Activated effector memory CD4-positive, alpha-beta T cell treated with Interleukin-2 at 50 U/mL for 16 hours (primary cell): ENCODE measurements around the gene MTCH1.
"Not testable (repeated sequence)": the region's sequence is repeated elsewhere in the genome, so short reads cannot be mapped to it uniquely, and the experiment has no call there.

ENCODE experiments used
- DNase-seq: peaks from one replicate; pipeline ENCODE4 v3.0.0-alpha.2; 2020

The MTCH1 gene

GRCh38 chr6:36990401-36990800 is 4.4 kb upstream of the MTCH1 start:
- DNase-seq: not testable (repeated sequence)

DNA sequence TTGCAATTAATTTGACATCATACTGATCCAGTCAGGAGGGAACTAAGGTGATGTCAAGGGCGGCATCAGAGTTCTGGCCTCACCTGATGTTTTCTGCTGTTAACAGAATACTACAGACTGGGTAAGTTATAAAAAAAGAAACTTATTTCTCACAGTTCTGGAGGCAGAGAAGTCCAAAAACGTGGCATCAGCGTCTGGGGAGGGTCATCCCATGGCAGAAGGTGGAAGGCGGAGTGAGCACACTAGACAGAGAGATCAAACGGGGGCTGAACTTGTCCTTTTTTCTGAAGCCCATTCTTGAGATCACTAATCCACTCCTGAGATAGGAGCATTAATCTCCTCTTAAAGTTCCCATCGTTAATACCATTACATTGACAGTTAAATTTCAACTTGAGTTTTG is 3.3 kb upstream of the MTCH1 start:
- DNase-seq: no peak

GRCh38 chr6:36986704-36987047 is 680 bp upstream of the MTCH1 start:
- no peak for DNase-seq

DNA sequence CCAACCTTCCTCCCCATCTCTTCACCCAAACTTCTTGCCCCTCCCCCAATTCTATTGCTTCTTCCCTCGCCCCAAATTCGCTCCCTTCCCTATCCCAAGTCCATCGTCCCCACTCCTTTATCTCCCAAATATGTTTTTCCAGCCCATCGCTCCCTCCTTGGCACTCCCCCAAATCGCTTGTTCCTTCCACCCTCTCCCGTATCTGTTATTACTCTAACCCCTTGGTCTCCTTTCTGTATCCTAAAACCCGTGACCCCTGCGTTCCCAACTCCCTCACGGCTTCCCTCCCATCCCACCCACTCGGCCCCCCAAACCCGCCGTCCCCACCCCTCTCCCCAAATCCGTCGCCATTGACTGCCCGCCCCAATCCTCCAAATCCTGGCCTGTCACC is 584 bp downstream of the MTCH1 start:
- DNase-seq: no peak

- peak; percentile 14 for DNase-seq
Observed at GRCh38 chr6:36984581-36985416, 1.2 kb downstream of the MTCH1 start.

DNA sequence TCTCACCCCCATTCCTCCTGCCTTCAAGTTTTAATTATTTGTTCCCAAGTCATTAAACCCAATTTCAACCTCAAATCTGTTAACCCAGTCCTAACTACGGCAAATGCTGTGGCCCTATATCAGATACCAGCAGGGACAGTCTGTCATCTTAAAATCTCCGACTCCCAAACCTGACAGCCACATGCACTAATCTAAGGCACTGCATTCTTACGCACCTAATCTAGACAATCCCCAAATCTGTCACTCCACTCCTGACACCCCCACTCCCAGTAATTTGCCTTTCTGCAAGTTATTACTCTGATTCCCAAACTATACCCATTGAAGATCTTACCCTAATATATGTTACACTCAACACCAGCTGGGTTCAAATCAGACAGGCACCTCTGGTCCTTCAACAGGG is 2.5 kb downstream of the MTCH1 start:
- no peak for DNase-seq

DNA sequence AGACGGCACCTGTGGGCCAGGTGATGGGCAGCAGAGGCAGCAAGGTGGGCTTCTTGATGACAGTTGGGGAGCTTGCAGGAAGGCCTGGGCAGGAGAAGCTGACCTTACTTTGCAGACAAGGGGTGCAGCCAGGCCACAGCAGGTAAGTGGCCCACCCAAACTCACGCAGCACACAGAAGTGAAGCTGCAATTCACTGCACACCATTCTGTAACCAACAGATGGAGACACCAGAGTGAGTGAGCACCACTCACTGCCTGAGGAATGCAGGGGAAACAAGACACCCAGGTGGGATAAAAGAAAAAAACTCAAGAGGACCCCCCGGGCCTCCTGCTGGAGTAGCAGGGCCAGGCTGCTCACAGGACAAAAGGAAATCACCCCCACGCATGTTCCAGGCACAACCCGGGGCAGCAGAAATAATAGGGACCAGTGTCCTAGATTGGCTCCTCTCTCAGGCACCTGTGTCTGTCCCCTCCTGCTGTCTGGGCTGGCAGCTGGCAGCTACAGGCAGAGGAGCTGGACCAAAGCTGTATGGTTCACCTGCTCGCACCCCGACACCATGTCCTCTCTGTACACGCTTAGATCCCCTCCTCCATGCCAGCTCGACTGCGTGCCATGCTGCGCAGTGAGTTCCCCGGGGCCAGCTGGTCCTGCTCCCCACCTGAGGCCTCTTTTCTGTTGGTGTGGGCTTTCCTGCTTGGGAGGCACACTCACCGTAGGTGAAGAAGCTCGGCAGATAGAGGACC is 4.9 kb downstream of the MTCH1 start:
- no peak for DNase-seq

- no peak for DNase-seq
Observed at GRCh38 chr6:36980129-36980528, 5.9 kb downstream of the MTCH1 start.

DNA sequence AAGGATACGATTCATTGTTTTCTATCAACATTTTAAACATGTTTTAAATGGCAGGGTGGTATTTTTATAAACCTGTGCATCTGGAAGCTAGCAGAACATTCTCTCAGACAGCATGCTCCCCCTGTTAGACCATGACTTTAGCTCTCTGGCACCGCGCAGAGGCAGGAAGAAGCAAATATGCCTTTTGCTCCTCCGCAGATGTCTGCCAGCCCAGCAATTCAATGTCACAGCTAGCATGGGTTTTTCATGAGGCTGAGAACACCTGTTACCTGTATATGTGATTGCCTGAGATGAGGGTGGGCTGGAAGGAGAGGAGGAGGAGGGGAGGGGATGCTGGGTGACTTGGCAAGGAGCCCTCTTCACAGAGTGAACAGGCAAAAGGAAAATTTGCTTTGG is 6.7 kb downstream of the MTCH1 start:
- no peak for DNase-seq

DNA sequence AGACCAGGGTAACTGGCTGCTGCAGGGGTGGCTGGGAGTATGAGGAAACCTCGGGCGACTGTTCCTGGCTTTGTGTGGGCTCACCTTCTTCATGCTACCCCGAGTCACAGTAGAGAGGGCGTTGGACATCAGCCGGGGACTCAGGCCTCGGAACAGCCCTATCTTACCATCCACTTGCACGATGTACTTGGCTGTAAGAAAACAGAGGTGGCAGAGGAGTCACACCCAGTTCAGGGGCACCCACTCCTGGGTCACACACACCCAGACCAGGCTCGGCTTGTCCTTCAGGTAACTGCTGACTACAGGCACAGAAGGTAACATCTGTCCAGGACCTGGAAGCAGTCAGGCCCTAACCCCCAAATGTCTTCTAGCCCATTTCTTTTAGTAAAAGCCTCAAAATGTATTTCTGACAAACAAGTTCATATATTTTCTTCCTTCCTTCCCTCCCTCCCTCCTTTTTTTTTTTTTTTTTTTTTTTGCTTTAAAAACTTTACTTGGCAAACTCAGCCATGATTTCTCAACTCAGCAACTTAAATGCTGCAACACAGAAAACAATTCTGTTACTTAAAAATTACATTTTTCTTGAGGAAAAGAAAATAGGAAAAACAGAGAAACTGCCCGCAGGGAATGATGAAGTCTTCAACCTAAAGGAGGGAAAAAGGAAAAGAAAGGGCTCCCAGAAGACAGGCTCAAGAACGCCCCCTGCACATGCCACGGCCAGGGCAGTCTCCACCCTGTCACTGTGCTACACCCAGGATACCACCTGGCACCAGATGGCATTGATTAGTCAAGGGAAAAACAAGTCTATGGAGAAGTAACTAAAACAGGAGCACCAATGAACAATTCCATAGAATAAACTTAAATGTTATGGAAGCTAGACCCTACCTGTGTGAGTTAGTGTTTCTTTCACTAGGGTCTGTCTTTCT is 7.3 kb downstream of the MTCH1 start:
- DNase-seq: no peak

- DNase-seq: no peak
Observed at GRCh38 chr6:36977470-36977941, 8.5 kb downstream of the MTCH1 start.

GRCh38 chr6:36976931-36977330 is 9.1 kb downstream of the MTCH1 start:
- DNase-seq: no peak

DNA sequence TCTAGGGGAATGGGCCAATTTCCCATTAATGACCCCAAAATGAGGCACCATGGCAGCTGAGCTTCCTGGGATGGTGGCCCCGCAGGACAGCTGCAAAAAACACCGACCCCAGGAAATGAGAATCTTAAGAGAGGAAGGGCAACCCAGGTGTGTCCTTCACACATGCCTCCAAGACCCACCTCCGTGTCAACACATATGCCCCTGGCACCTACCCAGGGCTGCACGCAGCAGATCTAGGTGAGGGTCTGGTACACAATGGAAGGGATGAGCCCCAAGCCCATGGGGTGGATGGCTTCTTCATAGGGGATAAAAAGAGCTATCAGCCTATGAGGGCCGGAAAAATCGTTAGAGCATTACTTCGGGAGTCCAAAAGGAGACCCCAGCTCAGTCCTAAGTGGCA is 9.5 kb downstream of the MTCH1 start:
- DNase-seq: no peak

- DNase-seq: no peak
Observed at GRCh38 chr6:36976007-36976264, 10.1 kb downstream of the MTCH1 start.

- no peak for DNase-seq
Observed at GRCh38 chr6:36975231-36976006, 10.6 kb downstream of the MTCH1 start.

DNA sequence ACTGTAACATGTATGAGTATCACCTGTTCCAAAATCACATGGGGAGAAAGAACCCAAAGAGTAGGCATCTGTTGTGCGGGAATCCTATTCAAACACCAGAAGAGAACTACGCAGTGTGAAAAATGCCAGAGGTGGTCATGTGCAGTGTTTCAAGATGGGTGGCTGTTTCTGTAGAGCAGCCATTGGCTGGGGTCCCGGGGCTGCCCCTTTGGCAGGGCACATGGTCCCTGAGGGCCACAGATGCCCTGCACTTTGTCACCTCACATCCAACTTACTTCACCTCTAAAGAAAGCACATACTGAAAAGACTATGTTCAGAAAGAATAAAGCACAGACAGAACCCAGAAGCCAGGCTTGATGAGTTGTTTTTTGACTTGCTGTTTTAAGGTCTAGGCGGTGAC is 12.3 kb downstream of the MTCH1 start:
- no peak for DNase-seq

DNA sequence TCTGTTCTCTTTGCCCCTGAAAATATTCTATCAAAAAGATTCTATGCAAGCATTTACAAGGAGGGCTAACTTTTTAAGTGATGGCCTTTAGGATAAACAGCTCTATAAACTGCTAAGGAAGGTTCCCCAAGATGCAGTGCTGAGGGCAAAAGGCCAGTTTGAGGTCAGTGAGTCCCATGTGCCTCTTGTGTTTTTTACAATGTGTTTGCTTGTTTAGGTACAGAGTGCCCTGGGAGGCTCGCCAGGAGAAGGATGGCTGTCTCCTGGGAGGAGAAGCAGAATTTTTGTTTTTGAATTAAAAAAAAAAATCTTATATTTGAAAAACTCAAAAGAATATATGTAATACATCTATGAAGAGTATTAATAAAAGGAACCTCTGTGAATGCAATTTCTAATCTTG is 12.8 kb downstream of the MTCH1 start:
- DNase-seq: no peak

GRCh38 chr6:36971921-36972673 is 13.9 kb downstream of the MTCH1 start:
- no peak for DNase-seq

DNA sequence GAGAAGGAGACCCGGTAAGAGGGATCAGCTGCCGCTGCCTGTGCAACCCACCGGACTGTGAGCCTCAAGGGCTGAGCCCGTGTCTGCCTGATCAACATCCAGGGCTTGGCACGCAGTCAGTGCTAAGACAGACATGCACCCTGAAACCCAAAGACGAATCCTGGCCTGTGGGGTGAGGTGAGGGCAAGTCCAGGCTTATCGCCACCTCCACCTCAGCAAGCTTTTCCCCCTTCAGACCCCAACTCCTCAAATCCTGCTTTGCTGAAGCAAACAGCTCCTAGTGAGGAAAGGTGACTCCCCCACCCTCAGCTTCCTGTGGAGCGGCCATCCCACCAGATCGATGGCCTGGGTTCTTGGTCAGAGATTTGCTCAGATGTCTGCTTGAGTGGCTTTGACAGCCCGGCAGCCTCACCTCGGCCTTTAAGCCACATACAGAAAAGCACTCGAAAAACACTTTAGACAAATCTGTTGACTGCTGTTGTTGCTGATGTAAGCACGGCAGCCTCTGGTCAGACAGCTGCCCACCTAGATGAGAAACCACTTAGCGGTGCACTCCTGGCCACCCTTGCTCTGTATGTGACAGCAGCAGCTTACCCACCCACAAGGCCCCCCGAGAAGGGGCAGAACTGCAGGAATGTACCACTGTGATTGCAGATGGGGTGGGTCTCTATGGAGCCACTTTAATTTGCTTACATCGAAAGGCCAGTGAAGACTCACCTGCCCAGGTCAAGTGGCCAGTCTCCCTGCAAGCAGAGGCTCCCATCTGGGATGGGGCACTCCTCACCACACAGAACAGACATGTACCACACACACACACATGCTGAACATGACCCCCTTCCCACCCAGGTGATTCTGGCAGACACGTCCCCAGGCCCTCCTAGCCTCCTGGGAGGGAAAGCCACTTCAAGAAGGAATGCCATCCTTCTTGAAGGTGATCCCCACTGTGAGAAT is 14.8 kb downstream of the MTCH1 start:
- no peak for DNase-seq

DNA sequence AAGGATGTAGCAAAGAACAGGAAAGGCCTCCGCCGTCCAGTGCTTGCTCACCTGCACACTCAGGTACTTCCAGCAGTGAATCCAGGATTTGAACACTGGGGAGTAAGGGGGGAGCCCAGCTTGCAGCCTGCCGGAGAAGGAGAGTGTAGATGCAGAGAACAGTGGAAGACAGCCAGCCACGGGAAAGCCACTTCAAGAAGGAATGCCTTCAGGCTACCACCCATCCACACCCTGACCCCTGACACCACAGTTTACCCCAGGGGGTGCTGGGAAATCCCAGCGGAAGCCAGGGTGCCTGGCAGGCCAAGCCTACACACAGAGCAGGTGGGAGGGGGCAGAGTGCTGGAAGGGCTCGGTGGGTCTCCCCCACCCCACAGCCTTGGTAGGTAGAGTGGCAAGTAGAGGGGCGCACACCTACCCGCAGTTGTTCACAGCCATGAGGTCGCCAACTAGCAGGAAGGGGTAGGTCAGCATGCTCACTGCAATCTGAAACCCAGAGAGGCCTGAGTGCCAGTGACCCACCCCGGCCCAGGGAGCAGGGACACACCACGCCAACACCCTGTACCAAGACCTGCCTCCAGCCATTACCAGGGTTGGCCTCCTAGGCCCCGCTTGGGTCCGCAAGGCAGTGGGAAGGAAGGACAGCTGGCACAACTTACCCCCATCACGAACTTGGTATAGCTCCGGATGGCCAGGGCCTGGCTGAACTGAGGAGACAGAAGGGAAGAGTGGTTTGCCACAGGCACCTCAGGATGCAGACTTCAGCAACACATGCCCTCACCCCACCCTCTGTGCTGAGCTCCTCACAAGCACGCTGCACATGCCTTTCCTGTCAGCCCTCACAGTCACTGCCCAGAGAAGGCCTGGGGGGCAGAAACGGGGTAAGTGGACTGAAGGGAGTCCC is 15.8 kb downstream of the MTCH1 start:
- DNase-seq: no peak
